Kidney tubule cell (primary cell): Measurements from ENCODE around the gene CCN6.
A peak's percentile ranks its signal among the peaks of the same experiment; 100 is the strongest.
"Not testable (repeated sequence)": the region's sequence is repeated elsewhere in the genome, so short reads cannot be mapped to it uniquely, and the experiment has no call there.

Experiments used
- DNase-seq: peaks from one replicate; pipeline ENCODE4 v3.0.0-alpha.2; 2018; ENCODE audit warnings: low spot score

The CCN6 gene

GRCh38 chr6:112030206-112030960, 23.5 kb upstream of the CCN6 start:
- DNase-seq: no peak

- no peak for DNase-seq
Observed at GRCh38 chr6:112030961-112031660, 22.8 kb upstream of the CCN6 start.

- DNase-seq: no peak
Observed at GRCh38 chr6:112031960-112032359, 21.9 kb upstream of the CCN6 start.

DNA sequence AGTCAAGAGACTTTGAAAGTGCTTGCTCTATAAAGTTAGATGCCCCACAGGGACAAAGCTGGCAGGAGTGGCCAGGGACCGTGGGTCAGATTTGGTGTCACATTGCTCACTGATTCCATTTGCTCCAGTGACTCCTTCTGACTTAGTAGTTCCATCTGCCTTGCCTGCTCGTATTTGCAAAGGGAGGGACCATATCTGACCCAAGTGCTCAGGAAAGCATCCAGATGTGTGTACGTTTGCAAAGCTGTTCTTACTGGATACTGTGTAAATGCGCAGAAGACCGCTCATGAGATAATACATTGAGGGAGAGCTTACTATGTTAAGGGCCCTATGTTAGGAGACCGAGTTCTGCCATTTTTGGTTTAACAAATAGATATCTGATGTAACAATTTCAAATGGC, 21.2 kb upstream of the CCN6 start:
- DNase-seq: no peak

DNA sequence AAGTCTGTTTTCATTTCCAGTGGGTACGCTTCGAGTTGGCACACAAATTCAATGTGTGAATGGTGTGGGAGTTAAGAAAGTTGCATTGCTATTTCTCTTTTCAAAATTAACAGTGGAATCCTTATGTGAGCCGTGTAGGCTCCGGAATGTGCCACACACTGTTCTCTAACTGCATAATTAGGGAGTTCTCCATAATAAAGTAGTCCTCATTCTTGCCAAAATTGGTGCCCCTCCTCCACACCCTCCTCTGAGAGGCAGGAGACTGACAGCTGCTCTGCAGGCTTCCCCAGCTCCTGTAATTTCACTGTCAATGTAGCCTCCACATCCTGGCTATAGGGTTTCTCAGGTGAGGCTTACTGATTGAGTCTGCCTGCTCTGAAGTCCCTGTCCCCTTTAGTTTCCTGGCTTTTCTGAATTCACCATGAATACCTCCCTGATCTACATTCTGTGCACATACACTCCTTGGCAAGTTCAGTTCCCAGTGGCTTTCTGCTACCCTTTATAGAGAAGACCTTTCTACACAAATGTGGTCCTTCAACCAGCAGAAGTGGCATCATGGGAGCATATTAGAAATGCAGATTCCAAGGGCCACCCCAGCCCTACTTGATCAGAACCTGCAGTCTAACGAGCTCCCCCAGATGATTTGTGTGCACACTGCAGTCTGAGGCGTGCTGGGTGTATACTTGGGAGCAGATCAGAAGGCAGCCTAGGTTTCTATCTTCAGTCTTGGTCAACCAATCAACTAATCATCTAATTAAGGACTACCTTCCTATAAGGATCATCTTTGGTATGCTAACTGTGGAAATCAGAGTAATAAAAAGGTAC, 19.9 kb upstream of the CCN6 start:
- no peak for DNase-seq

GRCh38 chr6:112034616-112034995, 19.3 kb upstream of the CCN6 start:
- no peak for DNase-seq

GRCh38 chr6:112036088-112036637, 17.7 kb upstream of the CCN6 start:
- DNase-seq: no peak

- DNase-seq: peak; percentile 97
Observed at GRCh38 chr6:112037783-112038216, 16.1 kb upstream of the CCN6 start.

- DNase-seq: no peak
Observed at GRCh38 chr6:112038268-112038667, 15.6 kb upstream of the CCN6 start.

- DNase-seq: peak; percentile 72
Observed at GRCh38 chr6:112038756-112039430, 15.0 kb upstream of the CCN6 start.

- DNase-seq: no peak
Observed at GRCh38 chr6:112039431-112039770, 14.5 kb upstream of the CCN6 start.

DNA sequence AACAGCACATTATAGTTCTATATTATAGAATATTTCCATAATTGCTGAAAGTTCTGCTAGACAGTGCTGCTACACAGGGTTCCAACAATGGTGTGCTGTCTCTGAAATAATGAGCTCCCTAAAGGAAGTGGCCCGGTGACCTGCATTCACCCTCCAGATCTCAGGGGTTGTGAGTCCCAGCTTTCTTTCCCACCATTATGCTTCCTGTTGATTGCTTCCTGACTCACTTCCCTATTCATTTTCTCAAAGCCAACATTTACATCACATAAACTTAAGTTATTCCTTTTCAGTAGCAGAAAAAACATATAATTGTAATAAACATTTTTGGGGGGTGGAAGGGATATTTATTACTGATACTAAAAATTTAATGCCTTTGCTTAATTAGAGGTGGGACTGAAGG, 12.9 kb upstream of the CCN6 start:
- peak; percentile 43 for DNase-seq

GRCh38 chr6:112041535-112041934, 12.4 kb upstream of the CCN6 start:
- DNase-seq: peak; percentile 64

- DNase-seq: peak; percentile 91
Observed at GRCh38 chr6:112043032-112044007, 10.6 kb upstream of the CCN6 start.

GRCh38 chr6:112044196-112044595, 9.7 kb upstream of the CCN6 start:
- no peak for DNase-seq

GRCh38 chr6:112044856-112045255, 9.0 kb upstream of the CCN6 start:
- DNase-seq: peak; percentile 94

- not testable (repeated sequence) for DNase-seq
Observed at GRCh38 chr6:112047523-112047922, 6.4 kb upstream of the CCN6 start.

DNA sequence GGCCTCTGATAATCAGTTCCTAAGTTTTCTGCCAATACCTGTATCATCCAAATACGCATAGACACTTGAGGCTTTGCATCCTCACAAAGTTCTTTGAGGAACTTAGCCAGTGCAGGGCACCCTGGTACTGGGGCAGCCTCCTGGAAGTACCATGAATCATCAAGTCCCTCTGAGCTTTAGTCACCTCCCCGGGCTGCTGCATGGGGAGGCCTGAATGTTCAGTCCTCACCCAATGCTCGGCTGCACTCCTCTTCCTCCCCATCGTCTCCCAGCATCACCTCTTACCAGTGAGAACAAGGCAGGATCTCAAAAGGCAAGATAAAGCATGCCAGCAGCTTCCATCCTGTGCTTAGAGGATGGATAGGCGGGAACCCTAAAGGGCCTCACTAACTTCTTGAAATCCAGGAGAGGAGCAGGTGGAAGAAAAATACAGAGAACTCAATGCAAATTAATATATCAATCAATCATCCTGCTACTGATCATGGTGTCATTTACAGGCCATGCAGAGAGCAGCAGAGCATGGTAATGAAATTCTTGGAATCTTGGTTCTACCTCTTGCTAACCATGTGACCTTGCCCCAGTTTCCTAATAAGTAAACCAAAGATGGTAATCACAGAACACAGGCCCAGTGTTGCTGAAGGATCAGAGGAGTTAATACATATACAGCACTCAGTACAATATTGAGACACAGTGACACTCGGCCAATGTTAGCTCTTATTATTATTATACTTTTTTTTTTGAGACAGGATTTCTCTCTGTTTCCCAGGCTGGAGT, 4.7 kb upstream of the CCN6 start:
- DNase-seq: peak; percentile 92

DNA sequence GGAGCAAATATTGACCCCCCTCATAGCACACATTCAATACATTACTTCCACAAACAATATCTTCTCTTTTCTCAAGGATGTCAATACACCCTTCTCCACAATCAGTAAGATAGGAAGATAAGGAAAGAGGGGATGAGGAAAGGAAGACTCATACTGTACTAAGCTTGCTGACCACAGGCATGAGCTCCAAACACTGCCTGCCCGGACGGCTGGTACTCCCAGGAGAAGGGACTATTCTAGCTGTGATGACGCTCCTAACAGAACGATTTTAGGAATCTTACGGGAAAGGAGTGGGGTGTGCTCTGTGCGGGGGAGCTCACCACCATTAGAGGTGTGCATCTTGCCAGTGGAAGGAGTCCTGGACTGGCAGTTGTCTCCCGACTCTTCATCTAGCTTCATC, 3.9 kb upstream of the CCN6 start:
- no peak for DNase-seq

DNA sequence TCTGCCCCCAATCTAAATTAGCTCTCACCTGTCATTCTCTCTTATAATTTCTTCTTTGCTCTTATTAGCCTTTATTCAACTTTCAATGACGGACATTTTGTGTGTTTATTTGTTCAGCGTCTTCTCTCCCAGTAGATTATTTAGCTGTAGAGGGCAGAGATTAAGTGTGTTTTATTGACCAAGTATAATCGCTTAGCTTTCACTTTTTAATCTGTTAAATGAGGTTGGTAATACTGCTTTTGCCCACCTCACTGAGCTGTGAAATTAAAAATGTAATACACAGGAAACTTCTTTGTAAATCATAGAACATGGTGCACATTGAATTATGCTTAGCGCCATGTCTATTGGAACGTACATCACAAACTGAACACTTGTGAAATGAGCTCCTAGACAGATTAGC, 3.5 kb upstream of the CCN6 start:
- no peak for DNase-seq
